Lower leg skin (tissue), 3 donors: ENCODE data around the gene SCYL2.

Experiments
- POLR2A ChIP-seq, 2 donors: fragments of 450-650 bp; IDR thresholded peaks; one replicate each; pipeline ENCODE4 v1.6.1; 2016 to 2017; ENCODE audit warnings: antibody characterized with exemption in 2 of 2, mild to moderate bottlenecking in 1 of 2, moderate library complexity in 1 of 2
- TF ChIP-seq, protein P1 (sequence below), 3 donors: fragments of 450-650 bp; IDR thresholded peaks; one replicate each; pipeline ENCODE4 v1.5.1; 2016; ENCODE audit warnings: antibody characterized with exemption in 3 of 3, mild to moderate bottlenecking in 3 of 3, moderate library complexity in 2 of 3

DNA sequence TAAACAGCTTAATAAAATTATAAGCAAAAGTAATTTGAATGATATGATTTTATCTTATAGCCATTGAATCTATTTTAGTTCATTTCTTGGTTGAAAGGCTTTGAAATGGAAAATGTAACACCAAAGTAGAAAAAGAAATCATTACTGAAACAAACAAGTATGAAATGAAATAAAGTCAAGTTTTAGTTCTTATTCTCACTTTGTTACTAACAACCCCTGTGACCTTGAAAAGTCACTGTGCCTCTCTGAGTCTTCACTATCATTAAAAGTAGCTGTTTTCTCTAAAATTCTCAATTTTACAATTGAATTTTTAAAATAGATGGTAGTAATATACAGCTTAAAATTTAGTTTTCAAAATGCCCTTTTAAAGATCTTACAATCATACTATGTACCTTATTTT lies 57.5 kb downstream of the SCYL2 start:
- TF ChIP-seq, protein P1, sequence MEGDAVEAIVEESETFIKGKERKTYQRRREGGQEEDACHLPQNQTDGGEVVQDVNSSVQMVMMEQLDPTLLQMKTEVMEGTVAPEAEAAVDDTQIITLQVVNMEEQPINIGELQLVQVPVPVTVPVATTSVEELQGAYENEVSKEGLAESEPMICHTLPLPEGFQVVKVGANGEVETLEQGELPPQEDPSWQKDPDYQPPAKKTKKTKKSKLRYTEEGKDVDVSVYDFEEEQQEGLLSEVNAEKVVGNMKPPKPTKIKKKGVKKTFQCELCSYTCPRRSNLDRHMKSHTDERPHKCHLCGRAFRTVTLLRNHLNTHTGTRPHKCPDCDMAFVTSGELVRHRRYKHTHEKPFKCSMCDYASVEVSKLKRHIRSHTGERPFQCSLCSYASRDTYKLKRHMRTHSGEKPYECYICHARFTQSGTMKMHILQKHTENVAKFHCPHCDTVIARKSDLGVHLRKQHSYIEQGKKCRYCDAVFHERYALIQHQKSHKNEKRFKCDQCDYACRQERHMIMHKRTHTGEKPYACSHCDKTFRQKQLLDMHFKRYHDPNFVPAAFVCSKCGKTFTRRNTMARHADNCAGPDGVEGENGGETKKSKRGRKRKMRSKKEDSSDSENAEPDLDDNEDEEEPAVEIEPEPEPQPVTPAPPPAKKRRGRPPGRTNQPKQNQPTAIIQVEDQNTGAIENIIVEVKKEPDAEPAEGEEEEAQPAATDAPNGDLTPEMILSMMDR (IDR thresholded peaks at IDR 0.05) = no peak
- TF ChIP-seq POLR2A (IDR thresholded peaks at IDR 0.05) = no peak
